ENCODE results near the gene ANXA7.
"Not testable (repeated sequence)": the region's sequence is repeated elsewhere in the genome, so short reads cannot be mapped to it uniquely, and the experiment has no call there.

ANXA7 gene

GRCh38 chr10:73398024-73398423 lies 15.8 kb downstream of the ANXA7 start:
- H3K79me2 ChIP-seq (ENCODE audit: insufficient read depth, low read length): peaks cover 14% of the 10 kb centered on the region
- peaks cover 34% of the 10 kb centered on the region for H3K36me3 ChIP-seq (ENCODE audit: insufficient read depth, low read length)
- H3K4me1 ChIP-seq (ENCODE audit: insufficient read depth, low read length, poor library complexity, severe bottlenecking): no peaks in the 10 kb centered on the region
- H4K20me1 ChIP-seq (ENCODE audit: insufficient read depth, low read length, poor library complexity, severe bottlenecking): no peaks in the 10 kb centered on the region
- no peak overlapping the region for H3K9ac ChIP-seq (ENCODE audit: low read depth, low read length, poor library complexity, severe bottlenecking)
- no peak overlapping the region for H2AFZ ChIP-seq (ENCODE audit: low read length)
- no peaks in the 10 kb centered on the region for H3K27me3 ChIP-seq (ENCODE audit: insufficient read depth, low read length, poor library complexity, severe bottlenecking)
- no peak for TF ChIP-seq EZH2phosphoT487 (IDR thresholded peaks at IDR 0.05; ENCODE audit: borderline replicate concordance)
- TF ChIP-seq CTCF (conservative IDR thresholded peaks at IDR 0.05; ENCODE audit: low read length): peak; percentile 28; the same call in 1 of the 2 replicates
- peaks cover 6% of the 10 kb centered on the region; the same call in 1 of the 2 replicates for H3F3A ChIP-seq (ENCODE audit: low read depth)
- H3K4me2 ChIP-seq (ENCODE audit: low read depth, low read length, poor library complexity, severe bottlenecking): no peak overlapping the region
- no peaks in the 10 kb centered on the region for H3K9me2 ChIP-seq (replicated peaks; ENCODE audit: low read depth, low read length)
- H3K4me3 ChIP-seq (ENCODE audit: low read length, poor library complexity, severe bottlenecking): no peak overlapping the region
- no peaks in the 10 kb centered on the region for H3K9me3 ChIP-seq (ENCODE audit: insufficient read depth, low read depth, low read length)

- H3K9me2 ChIP-seq (replicated peaks; ENCODE audit: low read depth, low read length); H3K79me2 ChIP-seq (ENCODE audit: insufficient read depth, low read length); H3F3A ChIP-seq (ENCODE audit: low read depth); H3K9me3 ChIP-seq (ENCODE audit: insufficient read depth, low read depth, low read length); H3K27me3 ChIP-seq (ENCODE audit: insufficient read depth, low read length, poor library complexity, severe bottlenecking); H2AFZ ChIP-seq (ENCODE audit: low read length); H3K4me3 ChIP-seq (ENCODE audit: low read length, poor library complexity, severe bottlenecking); H4K20me1 ChIP-seq (ENCODE audit: insufficient read depth, low read length, poor library complexity, severe bottlenecking); H3K4me1 ChIP-seq (ENCODE audit: insufficient read depth, low read length, poor library complexity, severe bottlenecking); H3K9ac ChIP-seq (ENCODE audit: low read depth, low read length, poor library complexity, severe bottlenecking); H3K4me2 ChIP-seq (ENCODE audit: low read depth, low read length, poor library complexity, severe bottlenecking): not testable (repeated sequence)
- peaks cover 51% of the 10 kb centered on the region for H3K36me3 ChIP-seq (ENCODE audit: insufficient read depth, low read length)
Observed at GRCh38 chr10:73394325-73394724, 19.5 kb downstream of the ANXA7 start.

- no peaks in the 10 kb centered on the region for H3K79me2 ChIP-seq (ENCODE audit: insufficient read depth, low read length)
- no peak overlapping the region for H2AFZ ChIP-seq (ENCODE audit: low read length)
- no peaks in the 10 kb centered on the region for H3K9me2 ChIP-seq (replicated peaks; ENCODE audit: low read depth, low read length)
- no peak overlapping the region for H3K9ac ChIP-seq (ENCODE audit: low read depth, low read length, poor library complexity, severe bottlenecking)
- no peak overlapping the region for H3K4me2 ChIP-seq (ENCODE audit: low read depth, low read length, poor library complexity, severe bottlenecking)
- no peaks in the 10 kb centered on the region for H3K9me3 ChIP-seq (ENCODE audit: insufficient read depth, low read depth, low read length)
- H3K27me3 ChIP-seq (ENCODE audit: insufficient read depth, low read length, poor library complexity, severe bottlenecking): no peaks in the 10 kb centered on the region
- H3F3A ChIP-seq (ENCODE audit: low read depth): no peaks in the 10 kb centered on the region
- no peaks in the 10 kb centered on the region for H4K20me1 ChIP-seq (ENCODE audit: insufficient read depth, low read length, poor library complexity, severe bottlenecking)
- peaks cover 73% of the 10 kb centered on the region; the same call in 1 of the 2 replicates for H3K36me3 ChIP-seq (ENCODE audit: insufficient read depth, low read length)
- H3K4me1 ChIP-seq (ENCODE audit: insufficient read depth, low read length, poor library complexity, severe bottlenecking): no peaks in the 10 kb centered on the region
- TF ChIP-seq CTCF (conservative IDR thresholded peaks at IDR 0.05; ENCODE audit: low read length) (no peak), EZH2phosphoT487 (IDR thresholded peaks at IDR 0.05; ENCODE audit: borderline replicate concordance) (no peak)
- H3K4me3 ChIP-seq (ENCODE audit: low read length, poor library complexity, severe bottlenecking): no peak overlapping the region
Observed at GRCh38 chr10:73388228-73388627, 25.6 kb downstream of the ANXA7 start.

- TF ChIP-seq EZH2phosphoT487 (IDR thresholded peaks at IDR 0.05; ENCODE audit: borderline replicate concordance) (no peak), CTCF (conservative IDR thresholded peaks at IDR 0.05; ENCODE audit: low read length) (no peak)
- Histone ChIP-seq H3K4me1 (ENCODE audit: insufficient read depth, low read length, poor library complexity, severe bottlenecking) (no peaks in the 10 kb centered on the region), H3F3A (ENCODE audit: low read depth) (no peaks in the 10 kb centered on the region), H4K20me1 (ENCODE audit: insufficient read depth, low read length, poor library complexity, severe bottlenecking) (no peaks in the 10 kb centered on the region), H3K9me3 (ENCODE audit: insufficient read depth, low read depth, low read length) (no peaks in the 10 kb centered on the region), H2AFZ (ENCODE audit: low read length) (no peak overlapping the region), H3K79me2 (ENCODE audit: insufficient read depth, low read length) (no peaks in the 10 kb centered on the region), H3K4me2 (ENCODE audit: low read depth, low read length, poor library complexity, severe bottlenecking) (no peak overlapping the region), H3K4me3 (ENCODE audit: low read length, poor library complexity, severe bottlenecking) (no peak overlapping the region), H3K36me3 (ENCODE audit: insufficient read depth, low read length) (peaks cover 86% of the 10 kb centered on the region; the same call in 1 of the 2 replicates), H3K9ac (ENCODE audit: low read depth, low read length, poor library complexity, severe bottlenecking) (no peak overlapping the region), H3K9me2 (replicated peaks; ENCODE audit: low read depth, low read length) (no peaks in the 10 kb centered on the region), H3K27me3 (ENCODE audit: insufficient read depth, low read length, poor library complexity, severe bottlenecking) (no peaks in the 10 kb centered on the region)
Observed at GRCh38 chr10:73386583-73386982, 27.3 kb downstream of the ANXA7 start.

Data from Loucy (cell line).